ENCODE results near the gene VANGL2.
"Not testable (repeated sequence)": the region's sequence is repeated elsewhere in the genome, so short reads cannot be mapped to it uniquely, and the experiment has no call there.

- TF ChIP-seq CTCF (IDR thresholded peaks at IDR 0.05; ENCODE audit: insufficient read depth, low read depth, low read length); EZH2 (IDR thresholded peaks at IDR 0.05; ENCODE audit: insufficient read depth, low read length): not testable (repeated sequence)
Measured at GRCh38 chr1:160384812-160385211, 15.6 kb upstream of the VANGL2 start.

All from astrocyte (in vitro differentiated cells and primary cell).